Measurements from ENCODE around the gene JPT1.

Gene JPT1

GRCh38 chr17:75099881-75100595 lies 54.3 kb downstream of the JPT1 start:
- no peak for DNase-seq (ENCODE audit: extremely low read depth, low read depth)
- no peak overlapping the region for H3K4me3 ChIP-seq (replicated peaks; ENCODE audit: low read depth, low read length)
- TF ChIP-seq CTCF (IDR thresholded peaks at IDR 0.05; ENCODE audit: low read depth, low read length, missing control alignments) = no peak

- H3K4me3 ChIP-seq (replicated peaks; ENCODE audit: low read depth, low read length) = no peak overlapping the region
- TF ChIP-seq CTCF (IDR thresholded peaks at IDR 0.05; ENCODE audit: low read depth, low read length, missing control alignments) = no peak
- no peak for DNase-seq (ENCODE audit: extremely low read depth, low read depth)
Observed at GRCh38 chr17:75098861-75099260, 55.5 kb downstream of the JPT1 start.

GRCh38 chr17:75097865-75098264 lies 56.4 kb downstream of the JPT1 start:
- no peak overlapping the region for H3K4me3 ChIP-seq (replicated peaks; ENCODE audit: low read depth, low read length)
- no peak for DNase-seq (ENCODE audit: extremely low read depth, low read depth)
- no peak for TF ChIP-seq CTCF (IDR thresholded peaks at IDR 0.05; ENCODE audit: low read depth, low read length, missing control alignments)

- no peak for DNase-seq (ENCODE audit: extremely low read depth, low read depth)
- H3K4me3 ChIP-seq (replicated peaks; ENCODE audit: low read depth, low read length) = no peak overlapping the region
- no peak for TF ChIP-seq CTCF (IDR thresholded peaks at IDR 0.05; ENCODE audit: low read depth, low read length, missing control alignments)
Observed at GRCh38 chr17:75096082-75096625, 58.2 kb downstream of the JPT1 start.

GRCh38 chr17:75094871-75095399 lies 59.4 kb downstream of the JPT1 start:
- no peak overlapping the region for H3K4me3 ChIP-seq (replicated peaks; ENCODE audit: low read depth, low read length)
- no peak for DNase-seq (ENCODE audit: extremely low read depth, low read depth)
- no peak for TF ChIP-seq CTCF (IDR thresholded peaks at IDR 0.05; ENCODE audit: low read depth, low read length, missing control alignments)

GRCh38 chr17:75093548-75094158 lies 60.7 kb downstream of the JPT1 start:
- DNase-seq (ENCODE audit: extremely low read depth, low read depth) = no peak
- TF ChIP-seq CTCF (IDR thresholded peaks at IDR 0.05; ENCODE audit: low read depth, low read length, missing control alignments) = no peak
- H3K4me3 ChIP-seq (replicated peaks; ENCODE audit: low read depth, low read length) = no peak overlapping the region

All from HFF-Myc (cell line).